ENCODE results near the gene ACSF3. TPM values are rescaled to one million over a fixed set of nuclear protein-coding genes. Genes with fewer than 3 reads are reported as not detected.
"Not testable (repeated sequence)": the region's sequence is repeated elsewhere in the genome, so short reads cannot be mapped to it uniquely, and the experiment has no call there.

Gene ACSF3
- total RNA-seq, 1 donor from 2014 or later = 15.5 TPM

DNA sequence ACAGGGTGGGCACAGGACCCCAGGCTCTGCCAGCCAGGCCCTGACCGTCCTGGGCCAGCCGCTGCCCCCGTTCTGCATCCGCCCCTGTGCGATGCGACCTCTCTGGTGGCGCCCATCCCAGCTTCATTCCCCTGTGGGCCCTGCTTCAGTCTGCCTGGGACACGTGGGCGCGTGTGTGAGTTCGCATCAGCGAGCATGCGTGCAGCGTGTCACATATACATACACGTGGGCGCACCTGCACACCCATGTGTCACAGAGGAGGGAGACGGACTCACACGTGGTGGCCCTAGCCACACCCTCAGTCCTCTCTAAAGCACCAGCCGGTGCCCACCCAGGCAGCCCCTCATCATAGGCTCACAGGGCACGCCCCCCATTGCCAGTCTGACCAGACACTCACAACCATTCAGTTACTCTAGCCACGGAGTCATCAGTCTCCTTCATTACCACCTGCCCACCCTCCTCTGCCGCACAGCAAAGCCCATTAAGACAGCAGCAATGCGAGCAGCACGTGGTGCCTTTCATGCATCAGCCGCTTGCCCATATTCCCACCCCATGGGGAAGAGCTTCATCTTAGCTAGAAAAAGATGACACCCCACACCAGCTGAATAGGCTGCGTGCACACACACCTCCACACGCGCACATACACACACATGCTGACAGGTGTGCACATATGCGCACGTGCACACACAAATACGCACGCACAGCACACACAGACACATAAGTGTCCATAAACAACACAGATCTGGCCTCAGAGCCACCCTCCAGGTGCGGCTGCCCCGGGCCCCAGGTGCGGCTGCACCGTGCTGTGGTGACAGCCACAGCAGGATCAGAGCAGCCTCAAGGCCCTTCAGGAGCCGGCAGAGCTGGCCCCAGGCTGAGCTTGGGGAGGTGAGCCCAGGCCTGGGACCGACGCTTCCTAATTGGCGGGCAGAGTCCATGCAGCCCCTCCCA, 68.4 kb downstream of the ACSF3 start:
- intact Hi-C loops (cut with DNase I) = no loop called here
- DNase-seq = no peak
- ATAC-seq (ENCODE audit: poor library complexity) = no peak

DNA sequence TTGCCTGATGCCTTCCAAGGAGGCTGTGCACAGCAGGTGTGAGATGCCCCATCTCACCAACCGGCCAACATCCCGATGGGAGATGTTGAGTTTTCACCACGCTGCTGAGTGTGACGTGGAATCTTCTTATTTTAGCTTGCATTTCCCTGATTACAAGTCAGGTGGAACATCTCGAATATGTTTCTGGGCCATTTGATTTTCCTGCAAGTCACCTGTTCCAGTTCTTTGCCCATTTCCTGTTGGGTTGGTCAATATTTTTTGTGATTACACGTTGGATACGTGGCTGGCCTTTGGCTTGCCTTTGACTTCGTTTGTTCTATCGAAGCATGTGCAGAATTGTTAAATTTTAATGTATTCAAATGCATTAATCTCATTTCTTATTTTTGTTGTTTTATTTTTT, 69.6 kb downstream of the ACSF3 start:
- intact Hi-C loops (cut with DNase I) = no loop called here
- ATAC-seq (ENCODE audit: poor library complexity) = no peak
- DNase-seq = no peak

DNA sequence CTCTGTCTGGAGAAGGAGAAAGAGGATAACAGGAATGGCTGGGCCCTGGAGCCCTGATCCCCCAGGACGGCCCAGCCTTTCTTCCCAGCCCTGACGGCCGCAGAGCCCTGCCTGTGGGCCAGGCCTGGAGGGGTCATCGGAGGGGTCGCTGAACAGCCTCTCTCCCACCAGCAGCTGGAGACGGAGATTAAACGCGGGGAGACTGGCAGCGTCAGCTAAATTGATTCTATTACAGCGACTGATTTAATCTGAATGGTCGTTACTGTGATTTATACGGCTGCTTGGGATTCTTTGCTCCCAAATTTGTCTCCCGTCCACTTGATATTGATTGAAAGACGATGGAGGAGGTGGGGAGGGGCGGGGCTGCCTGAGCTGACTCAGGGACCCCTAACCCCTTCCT, 70.8 kb downstream of the ACSF3 start:
- ATAC-seq (ENCODE audit: poor library complexity) = no peak
- DNase-seq = no peak
- intact Hi-C loops (cut with DNase I) = no loop called here

DNA sequence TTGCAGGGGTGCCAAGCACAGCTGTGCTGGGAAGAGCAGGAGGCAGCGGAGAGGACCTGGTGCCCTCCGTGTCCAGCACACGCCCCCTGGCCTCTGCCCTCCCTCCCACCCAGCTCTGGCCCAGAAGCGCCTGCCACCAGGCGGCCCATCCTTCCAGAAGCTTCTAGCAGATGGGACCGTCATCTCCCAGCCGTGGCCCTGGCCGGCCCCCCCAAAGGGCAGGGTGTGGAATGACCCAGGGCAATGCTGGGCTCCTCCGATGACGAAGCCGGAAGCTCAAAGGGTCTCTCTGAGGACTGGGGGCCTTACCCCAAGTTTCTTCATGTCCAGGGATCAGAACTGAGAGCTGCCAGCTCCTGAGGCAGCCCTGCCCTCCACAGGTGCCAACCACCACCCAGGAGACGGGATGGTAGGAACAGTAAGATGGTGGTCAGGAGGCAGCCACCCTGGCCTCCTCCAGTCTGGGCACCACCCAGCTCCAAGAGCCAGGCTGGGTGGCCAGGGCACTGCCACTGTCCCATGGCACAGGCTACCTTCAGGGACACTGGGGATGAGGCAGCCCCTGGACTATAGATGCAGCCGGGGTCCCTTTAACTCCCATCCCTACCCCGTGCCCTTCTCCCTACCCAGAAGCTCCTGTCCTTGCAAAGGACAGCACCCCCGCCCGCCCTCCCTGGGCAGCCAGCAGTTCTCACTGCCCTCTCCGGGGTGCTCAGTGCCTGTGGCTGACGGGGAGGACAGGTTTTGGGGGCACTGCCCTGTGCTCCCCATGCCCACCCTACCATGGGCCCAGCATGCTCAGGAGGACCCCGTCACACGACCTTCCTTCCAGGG, 71.4 kb downstream of the ACSF3 start:
- ATAC-seq (ENCODE audit: poor library complexity) (no peak), DNase-seq (no peak)
- intact Hi-C loops (cut with DNase I) = loop anchor here (5.0 kb wide), 1 partner anchor 423 kb away; no protein-coding TSS in a partner anchor

DNA sequence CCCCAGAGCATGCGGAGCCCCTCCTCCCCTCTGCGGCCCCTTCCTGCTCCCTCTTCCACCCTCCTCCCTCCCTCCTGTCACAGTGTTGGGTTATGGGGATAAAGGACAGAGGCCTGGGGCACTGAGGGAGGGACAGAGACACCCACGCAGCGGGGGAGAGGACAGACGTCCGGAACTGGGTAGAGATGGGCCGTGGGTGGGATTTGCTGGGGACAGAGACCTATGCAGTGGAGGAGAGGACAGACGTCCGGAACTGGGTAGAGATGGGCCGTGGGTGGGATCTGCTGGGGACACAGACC, 72.0 kb downstream of the ACSF3 start:
- ATAC-seq (ENCODE audit: poor library complexity); DNase-seq: not testable (repeated sequence)
- intact Hi-C loops (cut with DNase I) = loop anchor here (5.0 kb wide), 1 partner anchor 423 kb away; no protein-coding TSS in a partner anchor

DNA sequence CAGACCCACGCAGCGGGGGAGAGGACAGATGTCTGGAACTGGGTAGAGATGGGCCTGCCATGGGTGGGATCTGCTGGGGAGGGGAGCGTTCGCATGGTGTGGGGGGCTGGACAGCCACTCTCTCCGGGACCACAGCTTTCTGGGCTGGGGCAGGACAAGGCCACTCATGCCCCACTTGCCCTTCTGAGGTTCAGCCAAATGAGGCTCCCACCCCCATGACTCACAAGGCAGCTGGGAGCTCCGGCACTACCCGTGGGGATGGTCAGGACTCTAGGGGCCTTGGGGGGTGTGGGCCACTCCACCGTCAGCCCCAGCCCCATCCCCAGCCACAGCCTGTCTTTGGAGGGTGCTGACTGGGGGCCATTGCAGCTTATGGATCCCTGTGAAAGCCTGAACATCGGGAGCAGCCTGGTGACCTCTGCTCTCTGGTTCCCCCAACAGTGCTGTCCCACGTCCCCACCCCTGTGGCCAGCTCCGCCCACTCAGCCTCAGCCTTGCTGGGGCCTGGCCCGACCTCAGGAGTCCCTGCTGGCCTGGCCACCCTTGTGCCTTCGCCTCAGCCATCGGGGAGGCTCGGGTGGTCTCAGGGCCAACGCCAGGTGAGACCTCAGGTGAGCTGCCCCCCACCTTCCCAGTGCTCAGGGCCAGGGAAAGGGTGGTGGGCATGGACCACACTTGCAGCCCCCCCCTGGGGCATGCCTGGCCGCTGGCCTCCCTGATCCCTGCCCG, 73.2 kb downstream of the ACSF3 start:
- DNase-seq (no peak), ATAC-seq (ENCODE audit: poor library complexity) (no peak)
- intact Hi-C loops (cut with DNase I) = loop anchor here (5.0 kb wide), 1 partner anchor 425 kb away; no protein-coding TSS in a partner anchor

DNA sequence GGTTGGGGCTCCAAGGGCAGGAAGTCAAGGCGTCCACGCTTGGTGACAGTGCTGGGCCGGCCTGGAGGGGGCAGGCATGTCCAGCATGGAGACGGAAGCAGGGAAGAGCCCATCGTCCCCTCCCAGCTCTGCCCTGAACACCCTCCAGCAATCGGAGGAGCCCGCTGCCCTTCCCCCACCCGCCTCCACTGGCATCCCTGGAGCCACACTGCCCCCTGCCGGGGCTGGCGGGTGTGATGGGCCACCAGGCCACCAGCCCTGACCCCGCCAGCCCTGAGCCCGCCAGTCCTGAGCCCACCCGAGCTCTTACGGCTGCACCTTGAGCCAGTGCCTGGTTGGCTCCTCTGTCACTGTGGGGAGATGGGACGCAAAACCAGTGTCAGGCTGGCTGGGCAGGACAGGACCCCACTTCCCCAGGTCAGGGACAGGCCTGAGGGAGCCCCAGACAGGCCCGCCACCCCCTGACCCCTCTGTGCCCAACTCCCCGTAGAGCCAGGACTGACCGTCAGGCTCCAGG, 73.8 kb downstream of the ACSF3 start:
- ATAC-seq (ENCODE audit: poor library complexity) (peak; percentile 80), DNase-seq (peak; percentile 90)
- intact Hi-C loops (cut with DNase I) = loop anchor here (5.0 kb wide), 1 partner anchor 425 kb away; no protein-coding TSS in a partner anchor

DNA sequence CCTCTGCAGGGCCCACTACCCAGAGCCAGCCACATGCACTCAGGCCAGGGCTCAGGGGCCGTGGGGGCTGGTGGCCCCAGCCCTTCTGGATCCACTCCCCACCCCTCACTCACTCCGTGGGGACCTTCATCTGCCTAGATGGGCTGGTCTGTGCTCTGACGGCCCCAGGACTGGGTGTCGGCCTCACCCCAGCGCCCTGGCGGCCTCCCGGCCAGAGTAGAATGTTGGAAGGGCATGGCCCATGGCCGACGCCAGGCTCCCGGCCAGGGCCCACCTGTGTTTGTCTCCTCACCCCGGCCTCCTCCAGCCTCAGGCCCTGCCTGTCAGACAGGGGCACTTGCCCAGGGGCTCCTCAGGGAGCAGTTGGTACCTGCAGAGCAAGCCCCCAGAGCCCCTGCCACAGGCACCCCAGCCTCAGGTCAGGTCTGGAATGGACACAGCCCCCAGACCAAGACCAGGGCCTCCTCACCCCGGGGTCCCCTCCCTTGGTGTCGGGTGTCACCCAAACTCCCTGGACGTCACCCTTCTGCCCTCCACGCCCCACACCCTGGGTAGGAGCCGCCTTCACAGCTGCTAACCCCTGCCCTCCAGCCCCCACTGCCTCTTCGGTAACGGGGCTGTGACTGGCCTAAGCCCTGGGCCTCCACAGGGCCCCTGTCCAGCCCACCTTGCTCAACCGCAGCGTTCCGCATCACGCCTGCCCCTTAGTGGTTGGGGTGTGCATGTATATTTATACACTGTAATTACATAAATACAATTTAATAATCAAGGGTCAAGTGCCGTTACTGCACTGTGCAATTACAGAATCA, 74.9 kb downstream of the ACSF3 start:
- intact Hi-C loops (cut with DNase I) = loop anchor here (5.0 kb wide), 1 partner anchor 426 kb away; no protein-coding TSS in a partner anchor
- ATAC-seq (ENCODE audit: poor library complexity) = no peak
- no peak for DNase-seq

DNA sequence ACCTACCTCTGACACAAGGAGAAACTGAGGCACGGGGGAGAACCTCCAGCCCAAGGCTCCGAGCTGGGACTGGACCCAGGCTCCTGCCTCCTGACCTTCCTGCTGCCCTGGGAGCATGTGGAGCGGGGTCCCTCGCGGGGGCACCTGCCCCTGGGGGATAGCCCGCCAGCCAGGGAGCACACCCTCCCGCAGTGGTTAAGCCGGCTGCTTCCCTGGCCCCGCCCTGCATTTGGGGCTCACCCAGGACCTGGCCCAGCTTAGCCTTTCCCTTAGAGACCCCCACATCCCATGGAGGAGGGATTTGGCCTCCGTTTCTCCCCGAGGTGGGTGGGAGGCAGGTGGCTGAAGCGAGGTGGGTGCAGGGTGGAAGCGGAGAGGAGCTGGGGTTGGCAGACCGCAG, 76.1 kb downstream of the ACSF3 start:
- DNase-seq = no peak
- no peak for ATAC-seq (ENCODE audit: poor library complexity)
- intact Hi-C loops (cut with DNase I) = loop anchor here (5.0 kb wide), 1 partner anchor 427 kb away; no protein-coding TSS in a partner anchor

DNA sequence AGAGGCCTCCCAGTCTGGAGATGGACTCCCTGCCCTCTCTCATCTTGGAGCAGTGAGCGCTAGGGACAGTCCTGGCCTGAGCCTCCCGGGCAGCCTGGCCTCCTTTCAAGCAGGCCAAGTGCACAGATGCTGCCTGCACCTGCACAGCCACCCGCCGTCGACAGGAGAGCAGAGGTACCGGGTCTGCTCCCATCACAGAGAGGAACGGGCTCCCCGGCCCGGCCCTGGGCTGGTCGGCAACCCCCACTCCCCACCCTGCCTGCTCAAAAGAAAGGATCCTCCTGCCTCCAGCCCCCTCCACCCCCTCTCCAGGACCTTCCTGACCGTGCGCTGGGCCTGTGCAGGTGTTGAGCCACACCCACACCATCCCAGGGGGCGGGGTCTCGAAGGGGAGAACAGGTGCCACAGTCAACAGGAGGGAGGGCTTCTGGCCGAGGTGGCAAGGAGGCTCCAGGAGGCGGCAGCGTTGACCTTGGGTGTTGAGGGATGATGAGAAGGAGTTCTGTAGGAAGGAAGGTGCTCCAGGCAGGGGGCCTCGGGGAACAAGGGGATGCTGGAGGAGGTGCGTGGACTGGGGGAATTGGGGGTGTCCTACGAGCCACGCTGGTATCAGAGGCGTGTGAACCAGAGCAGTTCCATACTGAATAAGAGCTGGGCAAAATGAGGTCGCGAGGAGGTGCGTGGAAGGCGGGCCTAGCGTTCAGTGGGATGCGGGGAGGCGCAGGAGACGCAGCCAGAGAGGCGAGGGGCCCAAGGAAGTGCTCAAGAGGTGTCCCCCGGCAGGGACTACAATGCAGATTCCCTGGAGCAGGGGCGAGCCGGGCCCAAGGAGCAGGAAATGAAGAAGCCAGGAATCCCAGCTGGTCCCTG, 76.9 kb downstream of the ACSF3 start:
- no peak for DNase-seq
- intact Hi-C loops (cut with DNase I) = no loop called here
- ATAC-seq (ENCODE audit: poor library complexity) = no peak

DNA sequence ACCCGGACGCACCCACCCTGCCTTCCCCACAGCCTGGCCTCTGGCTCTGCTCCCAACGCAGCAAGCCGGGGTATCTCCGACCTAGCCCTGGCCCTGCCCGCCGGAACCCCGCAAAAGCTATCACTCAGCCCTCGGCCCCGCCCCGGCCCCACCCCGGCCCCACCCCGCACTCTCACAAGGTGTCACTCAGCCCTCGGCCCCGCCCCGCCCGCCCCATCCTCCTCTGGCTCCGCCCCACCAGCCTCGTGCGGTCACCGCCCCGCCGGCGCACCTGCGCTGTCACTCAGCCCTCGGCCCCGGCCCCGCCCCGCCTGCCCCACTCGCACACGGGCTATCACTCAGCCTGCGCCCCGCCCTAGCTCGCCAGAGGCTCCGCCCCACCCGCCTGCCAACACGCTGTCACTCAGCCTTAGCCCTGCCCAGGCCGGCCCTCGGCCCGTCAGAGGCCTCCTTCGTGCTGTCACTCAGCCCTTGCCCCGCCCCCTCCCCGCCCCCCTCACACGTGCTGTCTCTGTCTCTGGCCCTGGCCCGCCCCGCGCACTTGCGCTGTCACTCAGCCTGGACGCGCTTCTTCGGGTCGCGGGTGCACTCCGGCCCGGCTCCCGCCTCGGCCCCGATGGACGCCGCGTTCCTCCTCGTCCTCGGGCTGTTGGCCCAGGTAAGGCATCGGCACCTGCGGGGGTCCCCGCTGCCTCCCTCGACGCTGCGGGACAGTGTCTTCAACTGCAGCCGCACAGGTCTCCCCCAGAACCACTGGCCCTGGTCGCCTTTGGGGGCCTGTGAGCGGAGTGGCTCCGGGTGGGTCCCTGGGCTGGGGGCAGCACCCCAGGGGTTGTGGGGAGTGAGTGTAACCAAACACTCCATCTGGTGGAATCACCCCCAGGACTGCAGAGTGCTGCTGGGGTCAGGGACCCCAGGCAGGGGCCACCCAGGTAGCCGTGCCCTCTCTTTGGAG, 77.8 kb downstream of the ACSF3 start, which contains the start of gene CDH15:
Gene CDH15 (plus strand): TSS at position 533 of the 955 bp plus-strand sequence. CDS start 84 bp downstream, at position 617.
- ATAC-seq (ENCODE audit: poor library complexity) (peak; percentile 95), DNase-seq (peak; percentile 93)
- intact Hi-C loops (cut with DNase I) = no loop called here

DNA sequence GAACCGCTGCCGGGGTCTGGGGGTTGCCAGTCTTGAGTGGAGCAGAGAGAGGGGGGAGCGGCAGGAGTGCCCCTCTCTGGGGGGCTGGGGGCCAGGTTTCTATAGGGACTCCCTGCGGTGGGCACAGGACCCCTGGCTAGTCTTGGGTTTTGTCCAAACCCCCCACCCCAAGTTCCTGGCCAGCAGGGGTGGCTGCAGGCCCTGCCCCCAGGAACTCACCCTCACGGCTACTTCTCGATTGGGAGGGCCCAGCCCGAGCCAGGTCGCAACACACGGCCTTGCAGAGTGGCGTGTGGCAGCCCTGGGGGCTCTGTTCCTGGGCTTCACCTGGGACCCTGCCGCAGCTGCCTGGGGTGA, 78.5 kb downstream of the ACSF3 start:
- no peak for ATAC-seq (ENCODE audit: poor library complexity)
- no peak for DNase-seq
- intact Hi-C loops (cut with DNase I) = no loop called here

DNA sequence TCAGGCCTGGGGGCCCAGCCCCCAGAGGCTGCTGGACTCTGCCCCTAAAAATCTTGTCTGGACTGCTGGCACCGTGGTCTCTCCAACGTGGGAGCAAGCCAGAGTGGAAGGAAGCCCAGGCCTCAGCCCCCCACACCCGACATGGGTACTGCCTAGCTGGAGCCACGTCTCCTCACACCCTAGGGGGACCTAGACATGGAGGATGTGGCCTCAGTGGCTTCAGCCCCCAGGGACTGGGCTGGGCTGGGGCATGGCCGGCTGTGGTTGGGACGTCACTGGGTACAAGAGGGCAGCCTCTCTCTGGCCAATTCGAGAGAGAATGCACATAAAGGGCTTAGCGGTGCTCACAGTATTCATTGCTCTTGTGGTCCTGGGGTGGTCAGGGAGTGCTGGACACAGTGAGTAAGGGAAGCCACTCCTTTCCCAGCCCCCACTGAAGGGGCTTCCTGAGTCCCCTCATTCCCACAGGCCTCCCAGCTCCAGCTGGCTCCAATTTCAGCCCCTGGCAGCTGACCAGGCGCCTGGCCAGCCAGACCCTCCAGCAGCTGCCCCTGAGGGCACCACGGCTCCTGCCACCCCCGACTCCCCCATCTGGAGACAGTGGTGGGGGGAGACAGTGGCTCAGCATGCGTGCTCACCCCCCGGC, 79.0 kb downstream of the ACSF3 start:
- intact Hi-C loops (cut with DNase I) = no loop called here
- no peak for ATAC-seq (ENCODE audit: poor library complexity)
- no peak for DNase-seq

DNA sequence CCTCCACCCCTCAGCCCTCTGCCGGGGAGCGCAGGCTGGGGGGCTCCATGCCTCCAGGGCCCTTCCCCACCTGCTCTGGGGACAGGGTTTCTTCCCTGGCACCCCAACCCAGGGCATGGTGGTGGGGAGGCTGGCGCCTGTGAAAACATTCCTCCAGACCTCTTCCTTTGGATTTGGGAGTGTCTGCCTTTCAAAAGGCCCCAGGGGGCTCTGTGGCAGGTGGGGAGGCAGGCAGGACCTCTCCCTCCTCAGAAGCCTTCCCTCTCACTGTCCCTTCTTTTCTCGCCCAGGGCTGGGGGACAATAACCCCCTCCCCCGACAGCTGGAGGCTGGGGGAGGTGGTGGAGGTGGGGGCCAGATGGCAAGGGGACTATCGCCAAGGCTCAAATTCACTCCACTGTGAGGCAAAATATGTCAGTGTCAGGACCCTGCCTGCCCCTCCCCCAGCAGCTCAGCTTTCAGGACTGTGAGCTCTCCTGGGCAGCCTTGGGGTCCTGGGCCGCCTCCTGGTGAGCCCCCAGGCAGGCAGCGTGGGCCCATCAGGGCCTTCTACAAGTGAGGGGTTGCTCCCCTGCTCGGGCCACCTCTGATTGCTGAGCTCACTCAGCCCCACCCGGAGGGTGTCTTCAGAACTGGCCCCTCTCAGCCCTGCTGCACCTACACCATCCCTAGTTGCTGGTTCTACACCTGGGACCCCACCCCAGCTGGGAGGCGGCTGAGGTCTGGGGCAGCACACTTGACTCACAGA, 79.7 kb downstream of the ACSF3 start:
- ATAC-seq (ENCODE audit: poor library complexity) = no peak
- DNase-seq = no peak
- intact Hi-C loops (cut with DNase I) = no loop called here

All from Right ventricle myocardium superior (tissue), 1 donor.